HG02759 (cell line): Measurements from ENCODE around the gene RPL36AL.

ENCODE experiments used
- ATAC-seq: cut with Tn5 transposase; IDR thresholded peaks from one replicate; pipeline ENCODE4 v1.9.1; 2021; ENCODE audit warnings: mild to moderate bottlenecking, moderate library complexity; ENCODE audit not compliant: unreplicated experiment

Gene RPL36AL

DNA sequence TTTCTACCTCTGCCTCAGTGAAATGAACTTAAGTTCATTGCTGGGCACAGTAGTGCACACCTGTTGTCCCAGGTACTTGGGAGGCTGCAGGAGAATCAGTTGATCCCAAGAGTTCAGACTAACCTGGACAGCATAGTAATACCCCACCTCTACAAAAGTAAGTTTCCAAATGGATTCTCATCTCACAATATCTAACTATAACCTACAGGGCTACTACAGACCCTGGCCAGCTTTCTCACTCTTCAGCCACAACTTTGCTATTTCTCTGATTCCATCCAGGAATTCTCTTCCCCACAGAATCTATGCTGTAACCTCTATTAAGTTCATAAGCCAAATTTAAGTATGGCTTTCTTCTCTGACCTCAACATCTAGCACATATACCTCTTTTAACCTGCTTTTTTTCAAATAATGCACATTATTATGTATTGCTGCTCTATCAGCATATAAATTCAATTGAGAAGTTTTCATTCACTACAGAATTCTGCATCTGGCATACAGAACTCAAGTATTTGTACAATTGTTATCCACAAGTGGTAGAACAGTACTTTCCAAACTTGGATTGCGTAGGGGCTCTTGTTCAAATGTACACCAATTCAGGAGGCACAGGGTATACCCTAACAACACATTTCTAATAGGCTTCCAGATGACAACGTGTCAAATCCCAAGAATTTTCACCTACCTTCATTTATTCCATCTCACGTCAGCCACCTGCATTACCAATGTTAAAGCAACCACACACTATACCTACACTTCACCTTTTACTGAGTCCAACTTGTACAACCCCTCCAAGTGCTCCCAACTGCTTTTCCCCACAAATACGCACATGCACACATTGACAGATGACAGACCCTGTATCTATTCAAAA lies 38.1 kb downstream of the RPL36AL start:
- ATAC-seq = no peak

GRCh38 chr14:49581209-49582112 lies 39.0 kb downstream of the RPL36AL start:
- no peak for ATAC-seq

GRCh38 chr14:49579841-49580240 lies 40.6 kb downstream of the RPL36AL start:
- no peak for ATAC-seq

- ATAC-seq = no peak
These were observed 42.3 kb downstream of the RPL36AL start for GRCh38 chr14:49578141-49578540.

DNA sequence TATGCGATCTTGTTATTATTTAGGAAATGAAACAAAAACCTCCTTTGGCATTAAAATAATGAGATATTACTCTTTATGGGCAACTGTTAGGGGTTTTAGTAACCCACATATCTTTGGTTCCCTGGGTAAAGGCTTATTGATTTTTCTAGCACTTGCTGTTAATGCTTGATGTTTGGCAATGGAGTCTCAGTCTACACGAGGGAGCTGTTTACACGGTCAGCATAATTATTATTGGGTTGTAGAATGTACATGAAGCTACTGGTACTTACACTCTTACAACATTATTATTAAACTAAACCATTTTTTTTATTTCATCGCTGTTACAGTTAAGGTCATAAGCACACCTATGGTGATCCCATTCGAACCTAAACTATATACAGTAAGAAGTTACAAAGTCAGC lies 46.4 kb downstream of the RPL36AL start:
- ATAC-seq = no peak

- no peak for ATAC-seq
These were observed 51.1 kb downstream of the RPL36AL start for GRCh38 chr14:49569281-49569680.
